ENCODE data around the gene U2SURP.

The U2SURP gene

GRCh38 chr3:142976621-142977398 is 24.6 kb upstream of the U2SURP start:
- H3K4me3 ChIP-seq (ENCODE audit: low read depth, low read length), result no peak overlapping the region
- no peak for DNase-seq (ENCODE audit: low read depth)

GRCh38 chr3:142977399-142977728 is 24.0 kb upstream of the U2SURP start:
- no peak for TF ChIP-seq CTCF (IDR thresholded peaks at IDR 0.05; ENCODE audit: insufficient read depth, low read depth, low read length, missing control alignments)
- H3K4me3 ChIP-seq (ENCODE audit: low read depth, low read length), result no peak overlapping the region
- no peak for DNase-seq (ENCODE audit: low read depth)

More at GRCh38 chr3:142976621-142977398, 24.6 kb upstream of the U2SURP start:
- no peak for TF ChIP-seq CTCF (IDR thresholded peaks at IDR 0.05; ENCODE audit: insufficient read depth, low read depth, low read length, missing control alignments)

GRCh38 chr3:142981108-142981507 is 20.3 kb upstream of the U2SURP start:
- TF ChIP-seq CTCF (IDR thresholded peaks at IDR 0.05; ENCODE audit: insufficient read depth, low read depth, low read length, missing control alignments), result no peak
- no peak for DNase-seq (ENCODE audit: low read depth)
- no peak overlapping the region for H3K4me3 ChIP-seq (ENCODE audit: low read depth, low read length)

GRCh38 chr3:142982038-142982773 is 19.2 kb upstream of the U2SURP start:
- TF ChIP-seq CTCF (IDR thresholded peaks at IDR 0.05; ENCODE audit: insufficient read depth, low read depth, low read length, missing control alignments), result no peak

GRCh38 chr3:142983318-142983717 is 18.1 kb upstream of the U2SURP start:
- TF ChIP-seq CTCF (IDR thresholded peaks at IDR 0.05; ENCODE audit: insufficient read depth, low read depth, low read length, missing control alignments), result no peak
- H3K4me3 ChIP-seq (ENCODE audit: low read depth, low read length), result no peak overlapping the region
- no peak for DNase-seq (ENCODE audit: low read depth)

More at GRCh38 chr3:142982038-142982773, 19.2 kb upstream of the U2SURP start:
- H3K4me3 ChIP-seq (ENCODE audit: low read depth, low read length), result no peak overlapping the region
- no peak for DNase-seq (ENCODE audit: low read depth)

GRCh38 chr3:142984255-142984654 is 17.1 kb upstream of the U2SURP start:
- no peak for TF ChIP-seq CTCF (IDR thresholded peaks at IDR 0.05; ENCODE audit: insufficient read depth, low read depth, low read length, missing control alignments)
- no peak for DNase-seq (ENCODE audit: low read depth)

More at GRCh38 chr3:142984255-142984654, 17.1 kb upstream of the U2SURP start:
- H3K4me3 ChIP-seq (ENCODE audit: low read depth, low read length), result no peak overlapping the region
